ENCODE results near the gene B4GALNT4.

DNA sequence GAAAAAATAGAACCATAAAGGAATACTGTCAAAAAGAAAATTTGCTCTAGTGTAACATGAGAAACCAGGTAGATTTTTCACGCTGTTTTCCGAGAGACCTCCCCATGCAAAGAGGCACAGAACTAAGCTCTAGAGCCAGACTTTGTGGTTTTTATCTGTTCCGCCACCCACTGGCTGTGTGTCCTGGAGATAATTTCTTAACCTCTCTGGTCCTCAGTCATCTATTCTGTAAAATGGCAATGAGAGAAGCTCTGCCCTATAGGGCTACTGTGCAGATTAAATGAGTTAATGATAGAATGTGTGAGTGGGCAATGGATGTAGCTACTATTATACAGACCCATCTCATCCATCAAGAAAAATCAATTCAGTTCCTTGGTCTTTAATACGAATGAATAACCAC is 54.9 kb downstream of the B4GALNT4 start:
- TF ChIP-seq, protein P1, sequence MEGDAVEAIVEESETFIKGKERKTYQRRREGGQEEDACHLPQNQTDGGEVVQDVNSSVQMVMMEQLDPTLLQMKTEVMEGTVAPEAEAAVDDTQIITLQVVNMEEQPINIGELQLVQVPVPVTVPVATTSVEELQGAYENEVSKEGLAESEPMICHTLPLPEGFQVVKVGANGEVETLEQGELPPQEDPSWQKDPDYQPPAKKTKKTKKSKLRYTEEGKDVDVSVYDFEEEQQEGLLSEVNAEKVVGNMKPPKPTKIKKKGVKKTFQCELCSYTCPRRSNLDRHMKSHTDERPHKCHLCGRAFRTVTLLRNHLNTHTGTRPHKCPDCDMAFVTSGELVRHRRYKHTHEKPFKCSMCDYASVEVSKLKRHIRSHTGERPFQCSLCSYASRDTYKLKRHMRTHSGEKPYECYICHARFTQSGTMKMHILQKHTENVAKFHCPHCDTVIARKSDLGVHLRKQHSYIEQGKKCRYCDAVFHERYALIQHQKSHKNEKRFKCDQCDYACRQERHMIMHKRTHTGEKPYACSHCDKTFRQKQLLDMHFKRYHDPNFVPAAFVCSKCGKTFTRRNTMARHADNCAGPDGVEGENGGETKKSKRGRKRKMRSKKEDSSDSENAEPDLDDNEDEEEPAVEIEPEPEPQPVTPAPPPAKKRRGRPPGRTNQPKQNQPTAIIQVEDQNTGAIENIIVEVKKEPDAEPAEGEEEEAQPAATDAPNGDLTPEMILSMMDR (IDR thresholded peaks at IDR 0.05), result no peak
- no peak for TF ChIP-seq POLR2A (IDR thresholded peaks at IDR 0.05)
